Panc1 (cell line): ENCODE data around the gene AKAP12.

Source experiments
- CTCF ChIP-seq: fragments of 450-650 bp; IDR thresholded peaks from 2 replicates; pipeline ENCODE4 v1.5.1; 2017; ENCODE audit warnings: mild to moderate bottlenecking
- POLR2AphosphoS5 ChIP-seq: IDR thresholded peaks from 2 replicates; pipeline ENCODE4 v1.6.1; 2012; ENCODE audit warnings: mild to moderate bottlenecking, low read depth, low read length, moderate library complexity
- REST ChIP-seq, 2 experiments: IDR thresholded peaks; 2 replicates each; pipeline ENCODE4 v1.6.1; 2011 to 2012; ENCODE audit warnings: low read depth in 2 of 2, control low read depth in 1 of 2, low read length in 1 of 2, mild to moderate bottlenecking in 1 of 2, moderate library complexity in 1 of 2; ENCODE audit not compliant: insufficient read depth in 1 of 2
- TCF7L2 ChIP-seq: IDR thresholded peaks from 2 replicates; pipeline ENCODE4 v1.6.1; 2011; ENCODE audit warnings: mild to moderate bottlenecking, low read depth, low read length, inconsistent platforms

- TF ChIP-seq CTCF (no peak), REST (IDR thresholded peaks at IDR 0.05; ENCODE audit: insufficient read depth in 1 of 2, low read depth in 2 of 2, low read length in 1 of 2) (no peak), POLR2AphosphoS5 (no peak), TCF7L2 (no peak)
These were observed 82.8 kb downstream of the AKAP12 start for GRCh38 chr6:151322570-151322969.
